ENCODE results near the gene TRPM7.
"Not testable (repeated sequence)": the region's sequence is repeated elsewhere in the genome, so short reads cannot be mapped to it uniquely, and the experiment has no call there.

The TRPM7 gene

DNA sequence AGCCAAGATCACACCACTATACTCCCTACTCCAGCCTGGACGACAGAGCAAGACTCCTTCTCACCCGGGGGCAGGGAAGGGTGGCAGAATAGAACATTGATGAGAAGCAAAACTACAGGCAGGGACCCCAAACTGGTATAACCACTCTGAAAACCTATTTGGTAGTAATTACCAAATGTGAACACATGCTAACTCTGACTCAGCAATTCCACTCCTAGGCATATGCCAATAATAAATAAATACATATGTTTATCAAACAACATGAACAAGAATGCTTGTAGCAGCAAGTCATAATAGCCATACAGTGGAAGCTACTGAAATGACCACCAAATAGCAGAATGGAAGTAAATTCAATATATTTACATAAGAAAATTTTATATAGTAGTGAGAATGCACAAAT, 109.1 kb downstream of the TRPM7 start:
- Histone ChIP-seq H4K20me1 (ENCODE audit: insufficient read depth, low read length) (no peaks in the 10 kb centered on the region), H3K4me3 (ENCODE audit: low read depth, low read length, poor library complexity, severe bottlenecking) (no peak overlapping the region), H3F3A (ENCODE audit: insufficient read depth, low read length) (no peaks in the 10 kb centered on the region), H3K9me2 (ENCODE audit: low read depth, low read length) (no peaks in the 10 kb centered on the region), H3K4me2 (ENCODE audit: low read length) (no peak overlapping the region), H3K9me3 (ENCODE audit: low read length) (no peaks in the 10 kb centered on the region), H3K4me1 (ENCODE audit: insufficient read depth, low read length, severe bottlenecking) (no peaks in the 10 kb centered on the region), H3K79me2 (ENCODE audit: insufficient read depth, low read length) (no peaks in the 10 kb centered on the region), H3K27ac (ENCODE audit: low read depth, low read length, poor library complexity, severe bottlenecking) (no peak overlapping the region), H3K27me3 (ENCODE audit: insufficient read depth, low read length) (no peaks in the 10 kb centered on the region), H2AFZ (ENCODE audit: low read length) (no peak overlapping the region), H3K36me3 (ENCODE audit: insufficient read depth, low read length) (peaks cover 76% of the 10 kb centered on the region), H3K9ac (ENCODE audit: low read length) (no peak overlapping the region)
- TF ChIP-seq, protein P1, sequence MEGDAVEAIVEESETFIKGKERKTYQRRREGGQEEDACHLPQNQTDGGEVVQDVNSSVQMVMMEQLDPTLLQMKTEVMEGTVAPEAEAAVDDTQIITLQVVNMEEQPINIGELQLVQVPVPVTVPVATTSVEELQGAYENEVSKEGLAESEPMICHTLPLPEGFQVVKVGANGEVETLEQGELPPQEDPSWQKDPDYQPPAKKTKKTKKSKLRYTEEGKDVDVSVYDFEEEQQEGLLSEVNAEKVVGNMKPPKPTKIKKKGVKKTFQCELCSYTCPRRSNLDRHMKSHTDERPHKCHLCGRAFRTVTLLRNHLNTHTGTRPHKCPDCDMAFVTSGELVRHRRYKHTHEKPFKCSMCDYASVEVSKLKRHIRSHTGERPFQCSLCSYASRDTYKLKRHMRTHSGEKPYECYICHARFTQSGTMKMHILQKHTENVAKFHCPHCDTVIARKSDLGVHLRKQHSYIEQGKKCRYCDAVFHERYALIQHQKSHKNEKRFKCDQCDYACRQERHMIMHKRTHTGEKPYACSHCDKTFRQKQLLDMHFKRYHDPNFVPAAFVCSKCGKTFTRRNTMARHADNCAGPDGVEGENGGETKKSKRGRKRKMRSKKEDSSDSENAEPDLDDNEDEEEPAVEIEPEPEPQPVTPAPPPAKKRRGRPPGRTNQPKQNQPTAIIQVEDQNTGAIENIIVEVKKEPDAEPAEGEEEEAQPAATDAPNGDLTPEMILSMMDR (IDR thresholded peaks at IDR 0.05; ENCODE audit: low read length), result no peak
- no peak for TF ChIP-seq EZH2 (IDR thresholded peaks at IDR 0.05; ENCODE audit: borderline replicate concordance, low read length)

DNA sequence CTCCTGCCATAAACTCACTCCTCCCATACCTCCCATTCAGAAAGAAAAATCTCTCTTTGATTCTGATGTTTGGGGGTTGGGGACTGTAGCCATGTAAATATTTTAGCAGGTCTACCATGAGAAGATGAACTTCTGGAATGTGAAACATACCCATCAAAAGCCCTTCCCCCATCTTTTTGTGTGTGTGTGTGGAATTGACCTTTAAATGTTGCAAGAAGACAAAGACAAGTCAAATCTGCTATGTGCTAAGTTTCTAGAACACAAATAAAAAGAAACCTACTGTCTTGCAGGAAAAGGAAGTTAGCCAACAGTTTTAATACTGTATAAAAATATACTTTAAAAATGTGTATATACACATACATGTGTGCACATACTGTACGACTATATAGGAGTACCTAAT, 110.4 kb downstream of the TRPM7 start:
- TF ChIP-seq EZH2 (IDR thresholded peaks at IDR 0.05; ENCODE audit: borderline replicate concordance, low read length), result no peak
- TF ChIP-seq, protein P1 (IDR thresholded peaks at IDR 0.05; ENCODE audit: low read length), result no peak
- peaks cover 77% of the 10 kb centered on the region for H3K36me3 ChIP-seq (ENCODE audit: insufficient read depth, low read length)
- no peaks in the 10 kb centered on the region for H3K9me3 ChIP-seq (ENCODE audit: low read length)
- H3K4me3 ChIP-seq (ENCODE audit: low read depth, low read length, poor library complexity, severe bottlenecking), result no peak overlapping the region
- H3K79me2 ChIP-seq (ENCODE audit: insufficient read depth, low read length), result no peaks in the 10 kb centered on the region
- no peaks in the 10 kb centered on the region for H3K27me3 ChIP-seq (ENCODE audit: insufficient read depth, low read length)
- no peak overlapping the region for H3K9ac ChIP-seq (ENCODE audit: low read length)
- H3F3A ChIP-seq (ENCODE audit: insufficient read depth, low read length), result no peaks in the 10 kb centered on the region
- no peak overlapping the region for H3K4me2 ChIP-seq (ENCODE audit: low read length)
- no peak overlapping the region for H3K27ac ChIP-seq (ENCODE audit: low read depth, low read length, poor library complexity, severe bottlenecking)
- H3K4me1 ChIP-seq (ENCODE audit: insufficient read depth, low read length, severe bottlenecking), result no peaks in the 10 kb centered on the region
- no peaks in the 10 kb centered on the region for H3K9me2 ChIP-seq (ENCODE audit: low read depth, low read length)
- no peak overlapping the region for H2AFZ ChIP-seq (ENCODE audit: low read length)
- no peaks in the 10 kb centered on the region for H4K20me1 ChIP-seq (ENCODE audit: insufficient read depth, low read length)

DNA sequence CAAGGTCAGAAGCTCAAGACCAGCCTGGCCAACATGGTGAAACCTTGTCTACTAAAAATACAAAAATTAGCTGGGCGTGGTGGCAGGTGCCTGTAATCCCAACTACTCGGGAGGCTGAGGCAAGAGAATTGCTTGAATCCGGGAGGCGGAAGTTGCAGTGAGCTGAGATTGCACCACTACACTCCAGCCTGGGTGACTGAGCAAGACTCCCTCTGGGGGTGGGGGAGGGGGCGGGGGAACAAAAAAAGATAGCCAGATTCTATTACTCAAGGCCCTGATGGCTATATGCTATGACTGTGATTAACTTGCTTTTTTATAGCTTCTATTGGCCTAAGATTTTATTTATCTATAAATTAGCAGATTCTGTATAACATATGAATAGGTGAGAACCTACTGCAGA, 112.8 kb downstream of the TRPM7 start:
- H3K27me3 ChIP-seq (ENCODE audit: insufficient read depth, low read length); H3K79me2 ChIP-seq (ENCODE audit: insufficient read depth, low read length); H3K9me3 ChIP-seq (ENCODE audit: low read length); H3K4me1 ChIP-seq (ENCODE audit: insufficient read depth, low read length, severe bottlenecking); H3K9me2 ChIP-seq (ENCODE audit: low read depth, low read length); H2AFZ ChIP-seq (ENCODE audit: low read length); H4K20me1 ChIP-seq (ENCODE audit: insufficient read depth, low read length); H3K4me2 ChIP-seq (ENCODE audit: low read length); H3K9ac ChIP-seq (ENCODE audit: low read length); H3F3A ChIP-seq (ENCODE audit: insufficient read depth, low read length); H3K27ac ChIP-seq (ENCODE audit: low read depth, low read length, poor library complexity, severe bottlenecking); H3K4me3 ChIP-seq (ENCODE audit: low read depth, low read length, poor library complexity, severe bottlenecking): not testable (repeated sequence)
- peaks cover 84% of the 10 kb centered on the region for H3K36me3 ChIP-seq (ENCODE audit: insufficient read depth, low read length)

DNA sequence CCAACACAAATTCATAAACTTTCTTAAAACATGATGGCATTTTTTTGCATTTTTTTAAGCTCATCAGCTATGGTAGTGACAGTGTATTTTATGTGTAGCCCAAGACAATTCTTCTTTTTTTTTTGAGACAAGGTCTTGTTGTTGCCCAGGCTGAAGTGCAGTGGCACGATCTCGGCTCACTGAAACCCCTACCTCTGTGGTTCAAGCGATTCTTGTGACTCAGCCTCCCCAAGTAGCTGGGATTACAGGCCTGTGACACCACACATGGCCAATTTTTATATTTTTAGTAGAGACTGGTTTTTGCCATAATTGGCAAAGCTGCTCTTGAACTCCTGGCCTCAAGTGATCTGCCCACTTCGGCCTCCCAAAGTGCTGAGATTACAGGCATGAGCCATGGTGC, 122.8 kb downstream of the TRPM7 start:
- Histone ChIP-seq H3K79me2 (ENCODE audit: insufficient read depth, low read length) (no peaks in the 10 kb centered on the region), H3K9me3 (ENCODE audit: low read length) (no peaks in the 10 kb centered on the region), H3K4me1 (ENCODE audit: insufficient read depth, low read length, severe bottlenecking) (no peaks in the 10 kb centered on the region), H3K9ac (ENCODE audit: low read length) (no peak overlapping the region), H4K20me1 (ENCODE audit: insufficient read depth, low read length) (no peaks in the 10 kb centered on the region), H3K36me3 (ENCODE audit: insufficient read depth, low read length) (peaks cover 51% of the 10 kb centered on the region), H3K4me2 (ENCODE audit: low read length) (no peak overlapping the region), H2AFZ (ENCODE audit: low read length) (no peak overlapping the region), H3K27me3 (ENCODE audit: insufficient read depth, low read length) (no peaks in the 10 kb centered on the region), H3F3A (ENCODE audit: insufficient read depth, low read length) (no peaks in the 10 kb centered on the region; the same call in 1 of the 2 replicates), H3K4me3 (ENCODE audit: low read depth, low read length, poor library complexity, severe bottlenecking) (no peak overlapping the region), H3K27ac (ENCODE audit: low read depth, low read length, poor library complexity, severe bottlenecking) (no peak overlapping the region), H3K9me2 (ENCODE audit: low read depth, low read length) (no peaks in the 10 kb centered on the region)
- TF ChIP-seq EZH2 (IDR thresholded peaks at IDR 0.05; ENCODE audit: borderline replicate concordance, low read length), result no peak
- TF ChIP-seq, protein P1 (IDR thresholded peaks at IDR 0.05; ENCODE audit: low read length), result no peak
